ENCODE measurements around the gene NDUFB10. TPM values are rescaled to one million over a fixed set of nuclear protein-coding genes. Genes with fewer than 3 reads are reported as not detected.

Gene NDUFB10
- total RNA-seq, 2 donors from 2014 or later: 583 to 1,046 TPM

DNA sequence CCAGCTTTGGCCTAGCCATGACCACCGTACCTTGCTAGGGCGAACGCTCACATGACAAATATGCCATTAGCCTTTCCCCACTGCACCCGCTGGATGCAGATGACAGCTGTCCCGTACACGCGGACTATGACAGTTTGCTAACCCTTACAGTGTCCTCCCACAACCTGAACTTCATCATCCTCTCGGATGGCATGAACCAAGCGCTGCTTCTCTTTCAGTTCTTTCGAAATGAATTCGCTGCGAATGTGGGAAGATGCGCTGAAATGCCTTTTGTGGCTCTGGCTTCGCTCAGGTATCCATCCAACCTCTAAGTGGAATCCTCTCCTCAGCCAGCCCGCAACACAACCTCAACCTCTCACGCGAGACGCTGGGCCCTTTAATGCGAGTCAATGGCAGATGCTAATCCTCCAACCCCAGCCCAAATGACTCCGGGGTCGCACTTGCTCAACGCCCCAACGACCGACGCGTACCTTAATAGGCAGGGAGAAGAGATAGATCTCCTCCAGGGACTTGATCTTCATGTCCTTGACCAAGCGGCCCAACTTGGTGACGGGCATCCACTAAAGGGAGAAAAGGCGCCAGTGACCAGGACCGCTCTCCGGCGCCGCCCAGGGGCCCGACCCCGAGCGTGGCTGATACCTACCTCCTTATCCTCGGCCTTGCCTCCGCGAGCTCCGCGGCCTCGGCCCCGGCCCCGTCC is 4.6 kb downstream of the NDUFB10 start:
- Histone ChIP-seq H3K36me3 (peaks cover 26% of the 10 kb centered on the region), H3K4me3 (peak overlapping the region; percentile 74 to 80), H3K9me3 (no peaks in the 10 kb centered on the region), H3K4me1 (peaks cover 0 to 44% of the 10 kb centered on the region in 2 donors), H3K27ac (peak overlapping the region; percentile 88 to 91), H3K27me3 (no peaks in the 10 kb centered on the region)
- TF ChIP-seq, protein P1, sequence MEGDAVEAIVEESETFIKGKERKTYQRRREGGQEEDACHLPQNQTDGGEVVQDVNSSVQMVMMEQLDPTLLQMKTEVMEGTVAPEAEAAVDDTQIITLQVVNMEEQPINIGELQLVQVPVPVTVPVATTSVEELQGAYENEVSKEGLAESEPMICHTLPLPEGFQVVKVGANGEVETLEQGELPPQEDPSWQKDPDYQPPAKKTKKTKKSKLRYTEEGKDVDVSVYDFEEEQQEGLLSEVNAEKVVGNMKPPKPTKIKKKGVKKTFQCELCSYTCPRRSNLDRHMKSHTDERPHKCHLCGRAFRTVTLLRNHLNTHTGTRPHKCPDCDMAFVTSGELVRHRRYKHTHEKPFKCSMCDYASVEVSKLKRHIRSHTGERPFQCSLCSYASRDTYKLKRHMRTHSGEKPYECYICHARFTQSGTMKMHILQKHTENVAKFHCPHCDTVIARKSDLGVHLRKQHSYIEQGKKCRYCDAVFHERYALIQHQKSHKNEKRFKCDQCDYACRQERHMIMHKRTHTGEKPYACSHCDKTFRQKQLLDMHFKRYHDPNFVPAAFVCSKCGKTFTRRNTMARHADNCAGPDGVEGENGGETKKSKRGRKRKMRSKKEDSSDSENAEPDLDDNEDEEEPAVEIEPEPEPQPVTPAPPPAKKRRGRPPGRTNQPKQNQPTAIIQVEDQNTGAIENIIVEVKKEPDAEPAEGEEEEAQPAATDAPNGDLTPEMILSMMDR (IDR thresholded peaks at IDR 0.05): peak in 1 of 2 donors; percentile 54
- DNase-seq (ENCODE audit: low spot score): no peak

DNA sequence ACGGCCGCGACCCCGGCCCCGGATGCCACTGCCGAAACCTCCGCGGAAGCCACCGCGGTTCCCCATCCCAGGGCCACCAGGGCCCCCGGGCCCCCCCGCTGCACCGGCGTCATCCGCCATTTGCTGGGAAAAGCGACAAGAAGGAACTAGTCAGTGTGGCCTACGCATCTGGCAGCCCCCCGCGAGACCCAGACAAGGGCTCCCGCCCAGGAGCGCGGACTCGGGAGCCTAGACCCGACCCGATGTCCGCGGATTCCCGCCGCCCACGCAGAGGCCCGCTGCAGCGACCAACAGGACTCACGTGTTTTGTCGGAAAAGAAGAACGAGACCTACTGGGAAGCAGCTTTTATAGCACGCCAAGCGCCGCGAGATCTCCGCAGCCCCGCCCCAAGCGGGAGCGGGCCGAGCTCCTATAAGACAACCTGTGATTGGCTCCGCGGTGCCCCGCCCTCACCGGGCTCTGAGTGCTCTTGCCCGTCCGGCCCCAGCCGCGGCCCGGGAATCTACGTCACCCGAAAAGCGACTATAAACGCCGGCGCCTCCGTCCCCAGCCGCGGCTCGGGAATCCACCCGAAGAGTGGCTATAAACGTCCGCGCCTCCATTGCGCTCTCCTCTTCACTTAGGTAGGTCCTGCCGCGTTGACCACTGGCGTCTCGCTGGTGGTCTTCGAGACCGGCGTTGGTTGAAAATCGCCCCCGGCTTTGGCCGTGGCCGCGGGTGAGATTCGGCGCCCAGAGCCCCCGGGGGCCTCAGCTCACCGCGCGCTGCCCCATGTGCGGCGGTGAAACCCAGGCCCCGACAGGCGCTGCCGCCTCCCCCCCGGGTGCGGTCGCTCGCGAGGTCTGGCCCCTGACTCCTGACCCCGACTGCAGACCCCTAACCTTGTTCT is 5.4 kb downstream of the NDUFB10 start, which contains the start of gene RPS2:
Gene RPS2 (minus strand): TSS at position 321 of the 890 bp plus-strand sequence. CDS start 201 bp downstream, at position 120.
- Histone ChIP-seq H3K4me3 (peak within 1 kb of the TSS; percentile 74 to 80), H3K36me3 (peaks cover 26% of the 10 kb centered on the region), H3K27me3 (no peaks in the 10 kb centered on the region), H3K27ac (peak within 1 kb of the TSS; percentile 88 to 91), H3K4me1 (peaks cover 0 to 41% of the 10 kb centered on the region in 2 donors), H3K9me3 (no peaks in the 10 kb centered on the region)
- peak; percentile 100 for DNase-seq (ENCODE audit: low spot score)
- TF ChIP-seq, protein P1 (IDR thresholded peaks at IDR 0.05): no peak

DNA sequence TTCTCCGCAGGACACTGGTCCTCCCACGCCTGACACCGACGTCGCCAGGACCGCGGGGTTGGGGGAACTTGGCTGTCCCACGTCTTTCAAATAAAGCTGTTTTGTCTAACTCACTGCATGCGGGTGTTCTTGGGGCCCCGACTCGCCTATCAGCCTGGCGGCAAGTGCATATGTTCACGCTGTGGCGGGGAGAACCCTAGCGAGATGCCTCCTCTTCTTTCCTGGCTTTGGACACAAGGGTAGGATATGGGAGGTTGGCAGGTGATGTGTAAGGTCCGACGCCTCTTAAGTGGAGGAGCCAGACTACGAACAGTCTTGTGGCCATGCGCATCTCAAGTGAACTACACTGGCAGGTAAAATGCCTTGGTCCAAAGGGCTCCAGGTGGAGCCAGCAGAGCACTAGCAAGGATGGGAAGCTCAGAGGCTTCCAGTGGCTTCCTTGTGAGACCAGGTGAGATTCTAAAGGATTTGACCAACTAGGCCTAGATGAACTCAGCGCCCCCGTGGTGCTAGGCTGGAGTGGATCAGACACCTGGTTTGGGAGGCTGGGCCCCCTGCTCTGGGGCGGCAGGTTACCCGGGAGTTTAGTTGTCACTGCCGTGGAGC is 6.2 kb downstream of the NDUFB10 start:
- H3K27ac ChIP-seq: peak overlapping the region; percentile 88 to 91
- peaks cover 0 to 38% of the 10 kb centered on the region in 2 donors for H3K4me1 ChIP-seq
- no peak for DNase-seq (ENCODE audit: low spot score)
- no peaks in the 10 kb centered on the region for H3K9me3 ChIP-seq
- TF ChIP-seq, protein P1 (IDR thresholded peaks at IDR 0.05): no peak
- peak overlapping the region; percentile 74 to 80 for H3K4me3 ChIP-seq
- no peaks in the 10 kb centered on the region for H3K27me3 ChIP-seq
- H3K36me3 ChIP-seq: peaks cover 26% of the 10 kb centered on the region

DNA sequence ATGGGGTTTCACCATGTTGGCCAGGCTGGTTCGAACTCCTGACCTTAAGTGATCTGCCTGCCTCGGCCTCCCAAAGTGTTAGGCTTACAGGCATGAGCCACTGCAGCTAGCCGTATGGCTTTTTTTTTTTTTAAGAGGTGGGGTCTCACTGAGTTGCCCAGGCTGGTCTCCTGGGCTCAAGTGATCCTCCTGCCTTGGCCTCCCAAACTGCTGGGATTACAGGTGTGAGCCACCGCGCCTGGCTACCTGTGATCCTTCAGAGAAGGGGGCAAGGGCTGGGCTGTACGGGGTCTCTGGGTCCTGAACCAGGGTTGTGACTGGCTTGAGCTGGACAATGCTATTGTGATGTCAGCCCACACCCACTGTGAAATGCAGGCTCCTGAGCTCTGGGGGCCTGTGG is 7.1 kb downstream of the NDUFB10 start, which contains the start of gene RNF151:
Gene RNF151 (plus strand): TSS at position 397 of the 400 bp plus-strand sequence. CDS start 26 bp downstream, outside the sequence.
- peaks cover 0 to 37% of the 10 kb centered on the region in 2 donors for H3K4me1 ChIP-seq
- H3K27ac ChIP-seq: peak within 1 kb of the TSS in 1 of 2 donors; percentile 91
- no peaks in the 10 kb centered on the region for H3K27me3 ChIP-seq
- no peaks in the 10 kb centered on the region for H3K9me3 ChIP-seq
- peak within 1 kb of the TSS; percentile 74 to 80 for H3K4me3 ChIP-seq
- peaks cover 24% of the 10 kb centered on the region for H3K36me3 ChIP-seq
- TF ChIP-seq, protein P1 (IDR thresholded peaks at IDR 0.05): no peak
- DNase-seq (ENCODE audit: low spot score): no peak

DNA sequence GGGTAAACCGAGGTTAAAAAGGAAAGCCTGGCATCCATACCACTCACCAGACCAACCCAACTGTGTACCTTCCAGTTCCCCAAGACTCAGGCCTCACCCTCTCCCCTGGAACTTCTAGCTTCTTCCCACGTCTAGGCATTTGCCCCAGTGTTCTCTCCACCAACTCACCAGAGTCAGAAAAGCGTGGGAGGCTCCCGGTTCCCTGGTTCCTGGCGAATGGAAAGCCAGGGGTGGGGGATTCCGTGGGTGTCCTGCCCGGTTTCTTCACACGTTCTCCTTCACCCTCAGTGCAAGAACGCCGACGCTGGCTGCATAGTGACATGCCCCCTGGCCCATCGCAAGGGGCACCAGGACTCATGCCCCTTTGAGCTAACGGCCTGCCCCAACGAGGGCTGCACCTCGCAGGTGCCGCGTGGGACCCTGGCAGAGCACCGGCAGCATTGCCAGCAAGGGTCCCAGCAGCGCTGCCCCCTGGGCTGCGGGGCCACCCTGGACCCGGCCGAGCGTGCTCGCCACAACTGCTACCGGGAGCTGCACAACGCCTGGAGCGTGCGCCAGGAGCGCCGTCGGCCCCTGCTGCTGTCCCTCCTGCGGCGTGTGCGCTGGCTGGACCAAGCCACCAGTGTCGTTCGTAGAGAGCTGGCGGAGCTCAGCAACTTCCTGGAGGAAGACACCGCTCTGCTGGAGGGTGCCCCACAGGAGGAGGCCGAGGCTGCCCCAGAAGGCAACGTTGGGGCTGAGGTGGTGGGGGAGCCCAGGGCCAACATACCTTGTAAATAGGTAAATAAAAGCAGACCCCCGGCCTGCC is 9.0 kb downstream of the NDUFB10 start:
- Histone ChIP-seq H3K27ac (no peak overlapping the region), H3K4me1 (peaks cover 0 to 42% of the 10 kb centered on the region in 2 donors), H3K27me3 (no peaks in the 10 kb centered on the region), H3K36me3 (peaks cover 6% of the 10 kb centered on the region), H3K4me3 (no peak overlapping the region), H3K9me3 (no peaks in the 10 kb centered on the region)
- TF ChIP-seq, protein P1 (IDR thresholded peaks at IDR 0.05): no peak
- DNase-seq (ENCODE audit: low spot score): no peak

Data from right atrium auricular region (tissue), 2 donors.